Posterior cingulate gyrus (tissue), 11 donors: ENCODE data around the gene IRF7.

Source experiments
- DNase-seq, 10 donors: peaks; one replicate each; pipeline versions ENCODE4 v3.0.0 to v3.0.0-alpha.2; 2020 to 2021; ENCODE audit warnings: mixed read lengths in 3 of 10
- intact Hi-C: fragments of 100-400 bp; cut with DNase I; formaldehyde crosslinking; loops from one replicate; pipeline ENCODE4 v1.15.1; 2023

The IRF7 gene

DNA sequence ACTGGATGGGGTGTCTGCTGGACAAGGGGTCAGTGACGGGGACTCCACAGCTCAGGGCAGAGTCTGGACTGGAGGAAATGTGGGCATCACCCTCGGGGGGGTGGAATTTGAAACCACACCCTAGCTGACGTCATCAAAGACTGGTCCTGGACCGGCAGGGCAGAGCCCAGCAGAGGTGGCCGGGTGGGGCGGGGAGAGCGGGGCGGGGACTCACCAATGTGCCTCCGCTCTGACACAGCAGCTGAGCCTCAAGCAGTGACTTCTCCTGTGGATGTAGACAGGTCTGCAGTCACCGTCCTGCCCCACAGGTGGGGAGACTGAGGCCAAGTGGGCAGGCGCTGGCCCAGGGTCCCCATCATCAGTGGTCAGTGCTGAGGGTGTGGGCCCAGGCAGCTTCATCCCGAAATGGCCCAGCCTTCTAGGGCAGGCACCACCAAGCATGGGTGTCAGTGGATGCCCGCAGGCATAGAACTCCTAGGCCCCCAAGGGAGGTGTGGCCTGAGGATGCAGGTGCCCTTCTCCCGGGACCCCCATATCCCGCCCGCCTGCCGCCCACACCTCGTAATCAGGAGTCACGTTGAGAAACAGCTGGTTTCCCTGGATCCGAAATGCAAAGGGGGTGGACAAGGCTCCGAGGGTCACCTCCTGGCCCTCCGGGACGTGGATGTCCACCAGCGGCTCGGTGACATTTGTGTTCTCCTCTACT, 8.4 kb upstream of the IRF7 start:
- intact Hi-C loops: no loop called here
- DNase-seq: no peak

DNA sequence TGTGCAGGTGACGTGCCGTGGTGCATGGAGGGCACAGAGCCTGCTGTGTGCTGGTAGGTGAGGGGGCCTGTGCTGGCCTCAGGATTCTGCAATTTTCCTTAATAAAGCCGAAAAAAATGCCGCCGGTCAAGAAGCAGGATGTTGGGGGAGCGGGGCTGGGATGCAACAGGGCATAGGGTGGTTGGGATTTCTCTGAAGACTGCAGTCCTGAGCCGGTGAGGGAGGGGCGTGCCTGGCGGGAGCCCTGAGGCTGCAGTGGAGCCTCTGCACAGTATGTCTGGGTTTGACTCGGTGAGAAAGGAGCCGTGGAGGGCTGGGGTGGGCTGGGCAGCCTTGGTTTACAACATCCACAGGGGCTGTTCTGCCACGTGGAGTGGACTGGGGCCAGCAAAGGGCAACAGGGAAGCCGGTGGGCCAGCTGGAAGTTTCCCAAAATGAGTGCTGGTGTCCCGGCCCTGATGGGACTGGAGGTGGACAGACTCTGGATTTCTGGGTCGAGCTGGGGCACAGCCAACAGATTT, 7.7 kb upstream of the IRF7 start:
- DNase-seq: no peak
- intact Hi-C loops: no loop called here

DNA sequence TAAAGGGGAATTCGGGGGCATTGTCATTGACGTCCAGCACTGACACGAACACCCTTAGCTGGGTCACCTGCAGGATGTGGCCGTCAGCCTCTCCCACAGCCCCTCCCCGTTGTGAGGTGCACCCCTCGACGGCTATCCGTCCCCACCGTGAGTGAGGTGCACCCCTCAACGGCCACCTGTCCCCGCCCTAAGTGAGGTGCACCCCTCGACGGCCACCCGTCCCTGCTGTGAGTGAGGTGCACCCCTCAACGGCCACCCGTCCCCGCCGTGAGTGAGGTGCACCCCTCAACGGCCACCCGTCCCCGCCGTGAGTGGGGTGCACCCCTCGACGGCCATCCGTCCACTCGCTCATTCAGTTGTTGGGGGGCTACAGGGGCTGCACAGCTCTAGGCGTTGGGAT, 6.1 kb upstream of the IRF7 start:
- intact Hi-C loops: no loop called here
- DNase-seq: no peak

DNA sequence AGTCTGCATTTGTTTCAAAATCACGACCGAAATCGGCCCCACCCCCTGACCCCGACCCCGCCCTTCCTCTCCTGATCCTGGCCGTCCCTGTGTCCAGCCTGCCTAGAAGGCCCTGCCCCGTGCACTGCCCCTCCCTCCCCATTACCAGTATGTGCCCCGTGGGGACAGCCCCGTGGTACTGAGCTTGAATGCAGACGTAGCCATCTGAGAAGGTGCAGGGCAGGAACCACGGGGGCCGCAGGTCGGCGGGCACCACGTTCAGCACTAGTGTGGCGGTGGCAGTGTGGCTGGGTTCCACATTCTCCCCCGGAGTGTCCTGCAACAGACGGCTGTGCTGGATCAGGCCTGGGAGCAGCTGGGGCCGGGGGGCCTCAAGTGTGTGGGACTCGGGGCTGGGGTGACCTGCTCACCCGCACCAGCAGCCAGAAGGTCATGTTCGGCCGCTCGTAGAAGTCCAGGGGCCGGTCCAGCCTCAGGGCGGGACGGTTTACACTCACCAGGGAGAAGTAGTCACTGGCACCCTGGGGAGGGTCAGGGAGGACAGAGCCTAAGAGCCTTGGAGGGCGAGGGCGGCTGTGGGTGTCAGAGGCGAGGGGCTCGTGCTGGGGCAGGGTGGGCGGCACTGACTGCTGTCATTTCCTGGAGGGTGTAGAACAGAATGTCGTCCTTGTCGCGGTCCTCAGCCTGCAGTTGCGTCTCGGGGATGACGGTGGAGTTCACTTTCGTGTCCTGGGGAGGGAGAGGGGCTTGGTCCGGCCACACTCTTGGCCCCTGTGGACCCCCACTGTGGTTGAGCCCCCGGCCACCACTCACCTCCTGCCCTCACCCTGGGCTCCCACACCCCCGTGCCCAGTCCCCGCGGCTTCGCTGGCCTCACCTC, 5.4 kb upstream of the IRF7 start:
- intact Hi-C loops: no loop called here
- no peak for DNase-seq

DNA sequence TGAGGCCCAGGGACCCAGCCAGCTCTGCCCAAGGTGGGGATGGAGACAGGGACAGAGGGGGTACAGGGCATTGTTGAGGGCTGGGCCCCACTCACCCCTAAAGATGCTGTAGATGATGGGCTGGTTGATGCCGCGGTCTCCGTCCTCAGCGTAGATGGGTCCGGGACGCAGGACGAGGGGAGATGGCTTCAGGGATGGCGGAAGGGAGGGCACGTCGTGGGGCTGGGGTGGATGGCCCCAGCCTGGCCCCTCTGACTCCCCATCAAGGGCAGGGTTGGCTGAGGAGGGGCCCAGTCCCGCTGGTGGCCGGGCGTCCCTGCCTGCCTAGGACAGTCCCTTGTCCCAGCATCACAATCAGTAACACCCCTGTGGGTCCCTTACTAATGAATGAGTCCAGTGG, 4.5 kb upstream of the IRF7 start:
- intact Hi-C loops: no loop called here
- DNase-seq: no peak

DNA sequence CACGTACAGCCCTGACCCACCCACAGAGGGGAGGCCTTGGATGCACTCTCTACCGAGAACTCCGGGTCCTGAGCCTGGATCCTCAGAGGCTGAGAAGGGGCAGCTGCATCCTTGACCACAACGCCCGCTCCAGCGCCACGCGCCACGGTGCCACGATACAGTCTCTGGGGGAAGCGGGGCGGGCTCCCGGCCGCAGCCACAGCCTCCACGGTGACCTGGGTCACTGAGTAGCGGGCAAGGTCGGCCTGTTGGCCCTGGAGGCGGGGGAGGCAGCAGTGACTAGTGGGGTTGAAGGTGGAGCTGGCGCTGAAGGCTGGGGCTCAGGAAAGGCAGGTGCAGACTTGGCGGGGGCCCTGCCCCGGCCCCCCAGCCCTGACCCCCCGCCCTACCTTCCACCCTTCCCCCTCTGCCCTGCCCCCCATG, 3.9 kb upstream of the IRF7 start:
- intact Hi-C loops: no loop called here
- no peak for DNase-seq

DNA sequence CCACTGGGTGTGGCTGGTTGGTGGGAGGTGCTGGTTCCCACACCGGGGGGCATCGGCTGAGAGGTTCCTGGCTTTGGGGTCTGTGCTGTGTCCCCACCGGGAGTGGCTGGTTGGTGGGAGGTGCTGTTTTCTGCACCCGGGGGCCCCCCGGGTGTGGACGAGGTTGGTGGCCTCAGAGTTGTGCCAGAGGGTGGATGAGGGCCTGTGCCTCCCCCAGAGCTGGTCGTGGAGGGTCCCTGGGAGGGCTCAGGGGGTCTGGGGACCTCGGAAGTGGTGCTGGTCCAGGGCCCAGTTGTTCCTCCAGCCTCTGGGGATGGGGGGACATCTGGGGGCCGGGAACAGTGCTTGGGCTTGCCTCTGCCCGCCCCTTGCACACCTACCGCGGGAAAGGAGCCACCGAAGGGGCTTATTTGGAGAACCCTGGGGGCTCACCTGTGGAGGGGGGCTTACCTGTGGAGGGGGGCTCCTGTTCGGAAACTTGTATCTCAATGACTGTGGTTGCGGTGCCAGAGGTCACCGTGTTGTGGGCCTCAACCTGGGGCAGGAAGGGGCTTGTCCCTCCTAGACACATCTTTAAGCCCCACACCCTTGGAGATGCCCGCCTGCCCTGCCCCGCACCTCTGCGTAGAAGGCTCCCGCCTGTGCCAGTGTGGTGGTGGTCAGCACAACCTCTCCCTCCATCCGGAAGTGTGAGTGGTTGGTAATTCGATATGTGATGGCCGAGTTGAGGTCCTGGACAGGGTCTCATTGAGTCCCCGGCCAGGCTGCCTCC, 3.3 kb upstream of the IRF7 start:
- intact Hi-C loops: no loop called here
- DNase-seq: no peak

DNA sequence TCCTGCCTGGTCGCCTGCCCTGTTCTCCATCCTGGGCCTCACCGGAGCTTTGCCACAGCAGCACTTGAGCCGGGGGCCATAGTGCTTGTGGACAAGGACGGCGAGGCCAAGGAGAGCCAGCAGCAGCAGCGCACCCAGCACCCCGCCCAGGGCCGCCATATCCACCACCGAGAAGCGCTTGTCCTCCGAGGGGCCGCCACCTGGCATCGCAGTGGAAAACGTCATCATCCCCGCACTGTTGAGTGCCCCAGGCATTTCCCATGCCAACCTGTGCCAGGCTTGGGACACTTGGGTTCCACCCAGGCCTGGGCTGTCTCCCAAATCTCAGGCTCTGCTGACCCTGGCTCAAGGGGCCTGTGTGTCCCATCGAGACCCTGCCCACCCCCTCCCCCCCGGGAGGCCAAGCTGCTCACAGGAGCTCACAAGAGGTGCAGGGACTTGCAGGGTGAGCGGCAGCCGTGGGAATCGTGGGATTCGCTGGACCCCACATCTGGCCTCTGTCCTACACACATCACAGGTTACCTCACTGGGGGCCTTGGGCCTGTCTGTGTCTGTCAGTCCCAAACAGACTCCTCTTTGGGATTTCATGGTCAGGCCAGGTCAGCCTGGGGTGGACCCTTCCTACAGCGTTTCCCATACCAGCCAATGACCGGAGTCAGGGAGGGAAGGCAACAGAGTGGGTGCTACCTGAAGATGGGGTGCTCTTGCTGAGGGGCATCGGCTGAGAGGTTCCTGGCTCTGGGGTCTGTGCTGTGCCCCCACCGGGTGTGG, 2.3 kb upstream of the IRF7 start:
- no peak for DNase-seq
- intact Hi-C loops: no loop called here

DNA sequence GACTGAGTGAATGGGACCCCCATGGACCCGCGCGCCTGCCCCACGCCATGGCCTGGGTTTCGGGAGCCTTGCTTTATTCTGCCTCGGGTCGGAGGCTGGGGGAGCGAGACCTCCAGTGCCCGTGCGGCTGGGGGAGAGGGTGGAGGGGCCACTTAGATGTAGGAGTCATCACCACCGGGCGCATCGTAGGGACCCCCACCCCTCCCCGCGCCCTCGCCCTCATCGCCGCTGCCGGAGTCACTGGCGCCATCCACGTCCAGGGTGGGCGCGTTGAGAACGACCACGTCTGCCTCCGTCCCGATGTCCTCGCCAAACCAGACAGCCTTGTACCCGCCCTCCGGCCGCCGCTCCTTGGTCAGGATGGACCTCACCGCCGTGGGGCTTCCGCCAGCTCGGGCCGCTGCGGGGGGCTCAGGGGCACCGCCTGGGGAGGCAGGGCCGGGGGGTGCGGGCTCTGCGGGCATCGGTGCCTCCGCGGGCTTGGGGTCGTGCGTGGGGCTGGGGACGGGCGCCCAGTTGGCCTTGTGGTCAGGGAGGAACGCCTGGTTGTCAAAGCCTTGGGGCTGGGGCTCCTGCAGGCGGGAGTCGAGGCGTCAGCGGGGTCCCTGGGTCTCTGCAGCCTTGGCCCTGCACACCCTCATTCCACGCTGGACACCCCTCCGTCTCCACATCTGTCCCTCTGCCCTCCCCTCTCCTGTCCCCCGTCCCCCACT, 1.6 kb upstream of the IRF7 start:
- DNase-seq: no peak
- intact Hi-C loops: no loop called here

DNA sequence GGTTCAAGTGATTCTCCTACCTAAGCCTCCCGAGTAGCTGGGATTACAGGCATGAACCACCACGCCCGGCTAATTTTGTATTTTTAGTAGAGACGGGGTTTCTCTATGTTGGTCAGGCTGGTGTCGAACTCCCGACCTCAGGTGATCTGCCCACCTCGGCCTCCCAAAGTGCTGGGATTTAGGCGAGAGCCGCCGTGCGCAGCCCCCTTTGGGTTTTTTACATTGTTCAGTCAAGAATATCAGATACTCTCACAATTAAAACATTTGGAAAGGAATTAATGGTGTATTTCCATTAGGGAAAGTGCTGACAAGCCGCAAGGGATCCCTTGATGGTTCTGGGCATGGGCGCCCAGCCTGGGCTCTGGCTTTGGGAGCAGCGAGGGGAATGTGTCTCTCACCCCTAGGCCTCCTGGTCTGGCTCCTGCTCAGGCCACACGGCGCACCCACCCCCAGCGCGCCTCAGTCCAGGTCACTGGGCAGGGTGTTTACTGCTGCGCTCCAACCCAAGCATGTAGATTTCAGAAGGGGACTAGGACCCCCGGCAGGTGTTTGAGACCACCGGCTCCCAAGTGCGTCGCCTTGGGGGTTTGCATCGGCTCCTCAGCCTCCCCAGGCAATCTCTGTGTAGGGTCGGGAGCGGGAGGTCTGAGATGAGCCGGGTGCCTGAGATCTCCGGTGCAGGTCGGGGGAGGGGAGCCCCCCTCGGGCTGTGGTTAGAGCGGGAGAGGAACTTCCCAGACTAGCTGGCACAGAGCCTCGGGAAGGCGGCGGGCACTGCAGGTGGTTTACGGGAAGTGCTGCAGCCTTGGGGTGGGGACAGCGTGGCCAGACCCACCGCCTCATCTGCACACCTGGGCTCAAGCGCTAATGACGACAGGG, 809 bp upstream of the IRF7 start:
- intact Hi-C loops: no loop called here

DNA sequence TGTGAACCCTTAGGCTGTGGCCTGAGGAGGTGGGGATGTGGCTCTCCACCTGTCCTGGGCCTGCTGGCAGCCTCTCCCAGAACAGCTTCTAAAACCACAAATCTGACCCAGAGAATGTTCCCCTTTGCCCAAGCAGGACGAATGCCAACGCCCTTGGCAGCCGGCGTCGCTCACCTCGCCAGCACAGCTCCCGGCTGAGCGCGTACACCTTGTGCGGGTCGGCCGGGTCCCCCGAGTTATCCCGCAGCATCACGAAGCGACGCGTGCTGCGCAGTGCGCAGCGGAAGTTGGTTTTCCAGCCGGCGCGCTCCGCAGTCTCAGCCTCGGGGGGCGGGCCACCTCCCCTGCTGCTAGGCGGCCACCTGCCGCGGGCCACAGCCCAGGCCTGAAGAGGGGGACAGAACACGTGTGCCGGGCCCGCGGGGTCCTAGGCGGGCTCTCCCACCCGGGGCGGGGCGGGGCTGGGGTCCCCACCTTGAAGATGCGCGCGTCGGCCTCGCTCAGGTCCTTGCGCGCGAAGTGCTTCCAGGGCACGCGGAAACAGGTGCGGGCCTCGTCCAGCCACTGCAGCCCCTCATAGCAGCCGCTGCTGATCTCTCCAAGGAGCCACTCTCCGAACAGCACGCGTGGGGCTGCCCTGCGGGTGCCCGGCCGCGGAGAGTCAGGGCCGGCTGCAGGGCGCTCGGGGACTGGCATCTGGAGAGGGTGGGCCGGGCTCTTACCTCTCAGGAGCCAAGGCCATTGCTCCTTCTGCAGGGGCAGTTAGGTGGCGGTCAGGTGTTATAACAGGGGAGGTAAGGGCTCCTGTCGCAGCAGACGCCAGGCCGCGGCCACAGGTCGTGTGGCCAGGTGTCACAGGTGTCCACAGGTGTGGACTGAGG, 887 bp downstream of the IRF7 start:
- DNase-seq: peak in 1 of 10 donors; percentile 83
- intact Hi-C loops: no loop called here

More for the DNA sequence above, 809 bp upstream of the IRF7 start:
- no peak for DNase-seq

DNA sequence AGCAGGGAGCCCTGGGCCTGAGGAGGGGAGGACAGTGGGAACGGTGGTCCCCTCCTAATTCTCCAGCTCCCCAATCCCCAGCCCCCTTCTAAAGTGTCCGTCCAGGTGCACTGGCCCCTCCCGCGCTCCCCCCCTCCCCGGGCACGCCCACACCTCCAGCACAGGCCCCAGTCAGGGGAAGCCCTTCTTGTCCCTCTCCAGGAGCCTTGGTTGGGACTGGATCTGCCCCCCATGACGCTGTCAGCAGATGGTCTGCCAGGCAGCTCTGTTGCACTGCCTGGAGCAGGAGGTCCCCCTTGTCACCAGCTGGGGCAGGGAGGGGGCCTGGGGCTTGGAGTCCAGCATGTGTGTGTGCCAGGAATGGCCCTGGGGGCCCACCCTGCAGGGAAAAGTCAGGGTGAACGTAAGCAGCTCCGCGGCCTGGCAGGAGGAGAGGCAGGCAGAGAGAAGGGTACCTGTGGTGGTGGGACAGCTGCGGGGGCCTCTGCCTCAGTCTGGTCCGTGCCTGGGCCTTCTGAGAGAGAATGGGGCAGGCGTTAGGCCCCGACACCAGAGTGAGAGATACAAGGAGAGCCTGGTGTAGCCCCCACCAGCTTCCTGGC, 1.6 kb downstream of the IRF7 start:
- intact Hi-C loops: no loop called here
- DNase-seq: peak in 1 of 10 donors; percentile 74

DNA sequence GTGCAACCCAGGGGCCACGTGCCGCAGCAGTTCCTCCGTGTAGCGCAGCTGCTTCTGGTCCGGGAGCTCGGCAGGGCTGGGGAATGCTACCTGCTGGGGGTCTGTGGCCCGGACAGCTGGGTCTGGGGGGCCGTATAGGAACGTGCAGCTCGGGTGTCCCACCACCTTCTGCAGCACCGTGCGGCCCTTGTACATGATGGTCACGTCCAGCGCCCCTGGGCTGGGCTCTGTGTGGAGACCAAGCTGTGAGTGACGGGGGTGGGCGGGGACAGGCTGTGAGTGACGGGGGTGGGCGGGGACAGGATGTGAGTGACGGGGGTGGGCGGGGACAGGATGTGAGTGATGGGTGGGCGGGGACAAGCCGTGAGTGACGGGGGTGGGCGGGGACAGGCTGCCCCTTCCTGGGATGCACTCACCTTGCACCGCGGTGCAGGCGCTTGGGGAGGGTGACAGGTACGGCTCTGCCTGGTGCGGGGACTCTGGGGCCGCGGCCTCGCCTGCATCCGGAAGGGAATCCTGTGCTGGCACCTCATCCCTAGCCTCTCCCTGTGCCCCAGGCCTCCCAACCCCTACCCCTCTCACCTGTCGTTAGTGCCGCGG, 2.3 kb downstream of the IRF7 start:
- intact Hi-C loops: no loop called here
- DNase-seq: peak in 3 of 10 donors; percentile 45 to 85 (median 47)

DNA sequence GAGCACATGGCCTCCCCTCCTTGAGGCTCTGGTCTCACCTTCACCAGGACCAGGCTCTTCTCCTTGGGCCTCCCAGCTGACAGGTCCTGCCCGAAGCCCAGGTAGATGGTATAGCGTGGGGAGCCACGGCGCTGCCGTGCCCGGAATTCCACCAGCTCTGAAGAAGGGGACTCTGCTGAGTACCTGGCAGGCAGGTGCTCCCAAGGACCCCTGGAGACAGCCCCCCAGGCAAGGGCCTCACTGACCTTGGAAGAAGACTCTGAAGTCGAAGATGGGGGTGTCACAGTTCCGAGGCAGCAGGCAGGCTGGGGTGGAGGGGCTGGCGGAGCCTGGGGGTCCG, 2.8 kb downstream of the IRF7 start:
- DNase-seq: no peak
- intact Hi-C loops: no loop called here

DNA sequence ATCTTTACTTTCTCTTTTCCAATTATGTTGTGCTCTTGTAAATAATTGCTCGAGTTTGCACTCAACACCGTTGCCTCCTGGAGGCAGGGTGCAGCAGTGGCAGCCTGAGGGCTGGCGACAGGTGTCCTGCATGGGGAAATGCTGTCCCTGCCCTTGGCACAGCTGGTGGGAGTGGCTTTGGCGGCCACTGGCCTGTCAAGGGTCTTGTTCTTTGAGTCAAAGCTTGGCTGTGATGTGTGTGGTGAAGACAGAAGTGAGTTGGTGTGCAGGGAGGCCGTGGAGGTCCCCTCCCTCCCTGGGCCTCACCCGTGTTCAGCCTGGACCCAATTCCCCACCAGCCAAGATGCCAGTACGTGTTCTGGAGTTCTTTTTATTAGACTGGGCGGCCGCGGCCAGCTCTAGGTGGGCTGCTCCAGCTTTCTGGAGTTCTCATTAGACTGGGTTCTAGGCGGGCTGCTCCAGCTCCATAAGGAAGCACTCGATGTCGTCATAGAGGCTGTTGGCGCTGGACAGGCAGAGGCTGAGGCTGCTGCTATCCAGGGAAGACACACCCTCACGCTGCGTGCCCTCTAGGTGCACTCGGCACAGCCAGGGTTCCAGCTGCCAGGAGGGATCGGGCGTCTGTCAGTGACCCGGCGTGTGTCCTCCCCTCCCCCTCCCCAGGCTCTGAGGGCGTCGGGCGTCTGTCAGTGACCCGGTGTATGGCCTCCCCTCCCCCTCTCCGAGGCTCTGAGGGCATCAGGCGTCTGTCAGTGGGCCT, 3.4 kb downstream of the IRF7 start:
- intact Hi-C loops: no loop called here
- DNase-seq: peak in 1 of 10 donors; percentile 76
